ENCODE data around the gene CDKAL1.
"Not testable (repeated sequence)": the region's sequence is repeated elsewhere in the genome, so short reads cannot be mapped to it uniquely, and the experiment has no call there.

Gene CDKAL1

DNA sequence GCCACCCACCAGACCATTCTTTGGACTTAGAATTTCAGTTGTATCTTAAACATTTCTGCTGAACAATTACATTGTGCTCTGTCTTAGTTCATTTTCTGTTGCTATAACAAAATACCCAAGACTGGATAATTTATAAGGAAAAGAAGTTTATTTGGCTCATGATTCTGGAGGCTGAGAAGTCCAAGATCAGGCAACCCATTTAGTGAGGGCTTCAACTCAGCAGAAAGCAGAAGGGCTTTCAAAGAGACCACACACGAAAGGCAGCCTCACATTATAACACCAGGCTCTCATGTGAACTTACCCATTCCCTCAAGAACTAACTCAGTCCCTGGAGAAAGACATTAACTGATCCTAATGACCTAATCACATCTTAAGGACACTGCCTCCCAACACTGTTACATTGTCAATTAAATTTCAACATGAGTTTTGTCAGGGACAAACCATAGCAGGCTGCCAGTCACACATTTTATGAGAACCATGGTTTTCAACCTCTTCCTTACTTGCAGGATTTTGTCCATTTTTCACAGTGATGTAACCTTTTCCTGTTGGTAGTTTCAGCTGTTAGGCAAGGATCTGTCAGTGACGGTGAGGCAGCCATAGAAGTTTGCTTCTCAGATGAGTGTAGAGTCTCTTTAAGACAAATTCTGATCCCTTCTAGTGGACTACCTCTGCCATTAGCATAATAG, 659.7 kb downstream of the CDKAL1 start:
- DNase-seq, result no peak

DNA sequence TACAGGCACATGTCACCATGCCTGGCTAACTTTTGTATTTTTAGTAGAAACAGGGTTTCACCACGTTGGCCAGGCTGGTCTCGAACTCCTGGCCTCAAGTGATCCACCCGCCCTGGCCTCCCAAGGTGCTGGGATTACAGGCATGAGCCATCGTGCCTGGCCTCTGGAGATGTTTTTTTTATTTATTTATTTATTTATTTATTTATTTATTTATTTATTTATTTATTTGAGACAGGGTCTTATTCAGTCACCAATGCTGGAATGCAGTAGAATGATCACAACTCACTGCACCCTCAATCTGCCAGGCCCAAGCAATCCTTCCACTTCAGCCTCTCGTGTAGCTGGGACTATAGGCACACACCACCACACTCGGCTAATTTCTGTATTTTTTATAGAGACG, 661.0 kb downstream of the CDKAL1 start:
- not testable (repeated sequence) for DNase-seq

DNA sequence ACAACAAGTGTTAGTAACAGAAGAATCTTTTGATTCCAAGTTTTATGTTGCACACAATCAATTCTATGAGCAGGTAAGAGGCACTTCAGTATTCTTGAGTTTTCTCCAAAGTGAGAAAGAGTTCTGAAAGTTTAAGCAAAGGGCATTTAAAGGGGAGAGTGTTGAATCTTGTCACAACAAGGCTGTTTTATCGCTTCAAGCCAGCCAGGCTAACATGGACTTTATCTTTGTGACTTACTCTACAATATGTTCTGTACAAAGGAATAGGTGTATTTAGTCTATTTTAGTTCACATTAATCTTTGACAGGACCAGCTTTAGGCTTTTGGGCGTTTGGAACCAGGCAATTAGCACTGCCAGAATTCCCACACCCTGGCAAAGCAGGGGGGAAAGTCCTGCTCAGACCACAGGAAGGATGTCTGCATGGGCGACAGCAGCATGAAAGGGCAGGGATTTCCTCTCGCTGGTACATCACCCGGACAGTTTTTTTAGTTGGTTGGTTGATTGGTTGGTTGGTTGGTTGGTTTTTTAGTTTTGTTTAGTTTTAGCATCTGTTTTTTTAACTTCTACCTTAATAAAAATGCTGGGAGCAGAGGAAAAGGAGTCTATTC, 663.9 kb downstream of the CDKAL1 start:
- no peak for DNase-seq

DNA sequence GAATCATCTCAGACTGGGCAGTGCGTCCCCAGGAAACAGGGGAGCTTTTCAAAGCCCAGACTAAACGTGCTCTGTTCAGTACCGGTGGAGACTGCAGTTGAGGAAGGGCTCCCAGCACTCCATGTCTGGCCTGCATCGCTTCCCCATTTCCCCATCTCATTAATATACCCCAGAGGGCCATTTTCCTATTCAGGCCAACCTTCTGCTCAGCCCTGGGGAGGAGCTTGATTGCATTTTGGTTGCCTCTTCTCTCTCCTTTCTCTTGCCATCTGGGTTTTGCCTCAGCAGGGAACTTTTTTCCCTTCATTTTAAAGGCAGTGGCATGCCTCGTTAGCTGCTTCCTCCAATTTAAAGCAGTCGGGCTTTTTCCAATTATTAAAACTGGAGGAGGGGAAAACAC, 665.0 kb downstream of the CDKAL1 start:
- no peak for DNase-seq

DNA sequence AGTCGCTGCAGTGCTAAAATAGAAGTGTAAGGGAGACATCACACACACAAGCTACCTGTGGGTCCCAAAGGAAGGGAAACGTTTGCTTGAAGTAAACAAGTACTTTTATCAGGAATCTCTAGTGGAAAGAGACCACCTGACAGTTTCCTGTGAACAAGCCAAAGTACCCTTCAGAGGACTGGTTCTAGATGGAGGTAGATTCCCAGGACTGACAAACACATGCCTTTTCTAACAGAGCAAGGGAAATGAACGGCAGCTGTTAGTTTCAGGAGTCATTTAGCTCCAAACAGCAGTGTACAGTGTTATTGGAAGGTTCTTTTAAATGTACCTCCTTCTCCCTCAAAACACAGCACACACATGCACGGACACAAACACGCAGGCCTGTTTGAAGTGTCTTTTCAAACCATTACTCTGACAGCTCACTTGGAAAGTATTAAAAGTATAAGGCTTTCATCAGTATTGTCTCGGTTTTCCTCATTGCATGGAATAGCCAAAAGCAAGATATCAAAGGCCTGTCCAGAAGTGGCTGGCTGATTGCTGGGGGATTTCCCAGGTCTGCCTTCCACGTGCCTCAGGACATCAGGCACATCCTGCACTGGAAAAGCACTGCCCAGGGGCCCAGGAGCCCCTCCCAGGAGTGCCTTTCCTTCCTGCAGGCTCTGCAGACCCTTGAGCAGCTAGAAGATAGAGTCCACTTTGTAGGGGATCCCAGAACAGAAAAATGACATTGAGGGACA, 666.0 kb downstream of the CDKAL1 start:
- DNase-seq, result no peak

DNA sequence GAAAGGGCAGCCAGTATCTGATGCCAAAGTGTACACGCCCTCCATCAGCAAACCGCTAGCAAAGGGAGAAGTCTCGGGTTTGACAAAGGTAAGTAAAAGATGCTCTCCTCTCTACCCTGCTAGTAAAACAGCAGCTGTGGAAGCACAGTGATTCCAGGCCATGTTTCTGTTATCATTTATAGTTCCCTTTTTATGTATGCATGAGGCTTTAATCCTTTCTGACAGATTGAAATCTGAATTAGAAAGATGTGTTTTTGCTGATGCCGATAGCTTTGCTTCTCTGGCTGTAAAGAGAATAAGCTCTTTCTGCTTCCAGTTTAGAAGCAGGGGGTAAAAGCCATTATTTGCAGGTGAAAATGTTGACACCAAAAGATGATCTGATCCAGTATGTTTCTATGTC, 666.9 kb downstream of the CDKAL1 start:
- no peak for DNase-seq

DNA sequence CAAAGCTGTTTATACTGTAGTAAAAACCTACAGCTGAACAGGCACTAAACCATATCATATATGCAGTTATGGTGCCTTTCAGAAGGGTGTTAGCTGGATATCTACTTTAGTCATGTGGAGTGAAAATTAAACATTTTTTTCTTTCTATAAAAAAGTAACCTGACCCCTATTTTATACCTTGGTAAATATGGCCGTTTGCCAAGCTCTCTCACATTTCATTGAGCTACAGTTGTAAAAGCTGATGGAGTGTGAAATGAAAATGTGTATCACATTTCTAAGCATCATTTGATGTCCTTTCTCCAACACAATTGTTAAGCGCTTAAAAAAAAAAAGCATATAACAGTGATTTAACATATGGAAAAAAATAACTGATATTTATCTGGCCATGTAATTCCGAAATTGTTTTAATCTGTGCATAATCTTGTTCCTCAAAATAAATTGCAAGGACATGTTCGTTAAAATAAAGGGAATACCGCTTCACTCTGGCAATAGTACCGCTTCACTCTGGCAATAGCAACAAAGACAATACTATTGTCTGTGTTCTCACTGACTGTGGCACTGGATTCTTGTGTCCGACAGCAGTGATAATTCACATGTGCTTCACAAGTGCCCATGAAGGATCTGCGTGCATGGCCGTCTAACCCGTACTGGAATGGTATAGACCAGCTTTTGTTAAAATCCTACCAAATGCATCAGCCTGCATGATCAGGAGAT, 667.5 kb downstream of the CDKAL1 start:
- no peak for DNase-seq

DNA sequence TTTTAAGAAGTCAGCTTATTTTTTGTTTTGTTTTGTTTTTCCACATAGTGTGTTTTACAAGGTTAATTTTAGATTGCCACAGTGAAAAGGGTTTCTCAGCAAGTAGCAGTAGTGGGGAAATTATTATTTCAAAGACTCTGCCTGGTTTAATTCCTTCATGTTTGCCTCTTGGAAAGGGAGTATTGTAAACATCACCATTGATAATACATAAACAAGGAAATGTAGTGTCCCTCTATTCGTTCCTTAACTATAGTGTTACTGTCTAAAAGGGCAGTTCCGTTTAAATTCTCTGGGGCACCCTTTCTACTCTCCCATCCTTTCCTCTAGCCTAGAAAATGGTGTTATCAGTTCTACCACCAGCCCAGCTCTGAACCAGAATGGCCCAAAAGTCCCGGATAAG, 668.3 kb downstream of the CDKAL1 start:
- no peak for DNase-seq

DNA sequence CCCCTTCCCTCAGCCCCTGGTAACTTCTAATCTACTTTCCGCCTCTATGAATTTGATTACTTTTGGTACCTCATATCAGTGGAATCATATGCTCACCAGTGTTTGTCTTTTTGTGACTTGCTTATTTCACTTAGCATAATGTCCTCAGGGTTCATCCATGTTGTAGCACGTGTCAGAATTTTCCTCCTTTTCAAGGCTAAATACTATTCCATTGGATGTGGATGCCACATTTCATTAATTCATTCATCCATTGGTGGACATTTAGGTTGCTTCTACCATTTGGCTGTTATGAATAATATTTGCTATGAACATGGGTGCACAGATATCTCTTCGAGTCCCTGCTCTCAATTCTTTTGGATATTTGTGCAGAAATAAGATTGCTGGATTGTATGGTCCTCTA, 670.7 kb downstream of the CDKAL1 start:
- DNase-seq, result no peak

DNA sequence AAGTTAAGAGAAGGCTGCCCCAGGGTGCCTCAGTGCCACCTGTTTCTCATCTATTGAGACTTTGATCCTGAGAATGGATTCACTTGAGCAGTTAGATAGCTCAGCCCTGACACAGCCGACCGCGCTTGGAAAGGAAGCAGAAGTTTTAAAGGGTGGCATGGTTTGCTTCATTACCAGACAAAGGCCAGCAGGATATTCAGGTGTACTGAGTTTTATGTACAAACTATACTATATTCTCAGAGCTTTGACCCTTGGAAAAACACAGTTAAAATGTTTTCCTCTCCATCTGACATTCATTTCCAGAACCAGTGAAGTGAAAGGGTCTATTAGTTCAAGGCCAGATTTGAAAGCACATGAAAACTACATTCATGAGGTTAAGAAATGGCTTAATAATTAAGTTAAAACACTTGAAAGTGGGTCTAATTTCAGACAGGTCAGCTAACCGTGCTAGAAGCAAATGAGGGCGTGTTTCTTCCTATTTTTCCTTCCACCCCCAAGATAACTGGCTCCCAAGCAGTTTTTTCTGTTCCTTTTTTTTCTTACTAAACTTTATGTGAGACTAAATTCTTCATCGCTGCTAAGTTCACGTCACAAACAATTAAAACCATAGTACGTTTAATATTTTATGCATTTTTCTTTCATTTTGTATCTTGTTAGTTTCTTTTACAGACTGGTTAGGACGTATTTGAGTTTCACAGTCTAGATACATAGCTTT, 674.0 kb downstream of the CDKAL1 start:
- DNase-seq, result no peak

DNA sequence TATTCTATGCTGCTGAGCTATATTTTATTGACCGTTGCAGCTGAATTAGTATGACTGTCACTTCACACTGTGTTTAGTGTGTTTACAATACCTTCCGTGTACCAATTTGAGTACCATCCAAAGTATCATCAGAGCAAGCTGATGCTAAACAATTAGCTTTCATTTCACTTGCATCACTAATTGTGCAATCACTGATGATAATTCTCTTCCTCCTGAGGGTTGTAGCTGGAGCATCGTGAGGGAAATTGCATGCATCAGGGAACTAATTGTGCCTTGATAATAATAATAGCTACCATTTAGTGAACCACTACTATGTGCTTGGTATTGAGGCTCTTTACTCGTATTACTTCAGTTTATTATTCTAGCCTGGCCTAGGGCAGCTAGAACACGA, 674.5 kb downstream of the CDKAL1 start:
- DNase-seq, result no peak

DNA sequence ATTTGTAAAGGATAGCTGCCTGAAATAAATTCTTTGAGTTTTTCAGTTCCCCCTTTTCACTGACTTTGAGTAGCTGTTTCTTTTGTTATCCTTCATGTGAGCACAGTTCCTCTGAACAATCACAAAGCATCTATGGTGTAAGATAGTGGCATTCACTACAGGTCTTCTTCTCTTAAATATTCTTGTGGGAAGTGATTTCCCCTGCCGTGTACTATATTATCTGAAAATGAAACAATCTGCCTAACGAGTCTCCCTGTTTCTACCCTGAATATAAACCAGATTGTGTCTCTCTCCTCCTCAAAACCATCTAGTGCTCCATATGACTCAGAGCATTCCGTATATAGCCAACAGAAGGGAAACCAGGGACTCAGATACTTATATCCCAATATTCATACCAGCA, 679.2 kb downstream of the CDKAL1 start:
- DNase-seq, result no peak

DNA sequence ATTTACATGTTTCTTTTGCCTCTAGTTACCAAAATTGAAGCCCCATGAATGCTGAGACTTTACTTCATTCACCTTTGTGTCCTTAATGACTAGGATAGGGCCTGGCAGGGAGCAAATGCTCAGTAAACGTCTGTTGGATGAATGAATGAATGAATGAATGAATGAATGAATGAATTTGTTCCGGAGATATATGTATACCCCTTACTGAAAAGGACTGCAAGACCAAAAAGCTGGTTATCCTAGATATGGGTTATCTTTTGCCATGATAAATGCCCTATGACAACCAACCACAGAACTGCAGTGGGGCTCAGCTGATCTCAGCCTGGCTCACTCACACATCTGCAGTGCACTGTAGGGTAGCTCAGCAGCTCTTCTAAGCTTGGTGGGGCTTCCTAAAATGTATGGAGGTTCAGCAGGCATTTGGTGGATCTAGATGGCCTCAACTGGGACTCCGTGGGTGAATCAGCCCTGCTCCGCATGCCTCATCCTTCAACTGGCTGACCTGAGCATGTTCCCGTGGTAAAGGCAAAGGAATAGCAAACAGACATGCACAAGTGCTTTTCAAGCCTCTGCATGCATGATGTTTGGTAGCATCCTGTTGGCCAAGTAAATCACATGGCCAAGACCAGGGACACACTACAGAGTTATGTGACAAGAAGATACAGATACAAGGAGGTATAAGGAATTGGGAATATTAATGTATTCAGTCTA, 680.6 kb downstream of the CDKAL1 start:
- no peak for DNase-seq

DNA sequence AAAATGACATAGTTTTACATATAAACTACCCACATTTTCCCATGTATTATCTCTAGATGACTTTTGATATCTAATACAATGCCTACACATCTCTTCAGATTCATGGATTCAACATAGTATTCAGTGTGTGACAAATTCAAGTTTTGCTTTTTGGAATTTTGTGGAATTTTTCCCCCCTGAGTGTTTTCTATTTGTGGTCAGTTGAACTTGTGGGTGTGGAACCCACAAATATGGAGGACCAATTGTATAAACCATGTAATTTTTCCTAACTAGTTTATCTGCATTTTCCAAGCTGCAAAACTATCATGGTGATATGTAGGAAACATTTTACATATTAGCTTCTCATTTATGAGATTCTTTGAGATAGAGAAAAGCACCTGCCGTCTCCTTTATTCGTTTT, 685.0 kb downstream of the CDKAL1 start:
- no peak for DNase-seq

DNA sequence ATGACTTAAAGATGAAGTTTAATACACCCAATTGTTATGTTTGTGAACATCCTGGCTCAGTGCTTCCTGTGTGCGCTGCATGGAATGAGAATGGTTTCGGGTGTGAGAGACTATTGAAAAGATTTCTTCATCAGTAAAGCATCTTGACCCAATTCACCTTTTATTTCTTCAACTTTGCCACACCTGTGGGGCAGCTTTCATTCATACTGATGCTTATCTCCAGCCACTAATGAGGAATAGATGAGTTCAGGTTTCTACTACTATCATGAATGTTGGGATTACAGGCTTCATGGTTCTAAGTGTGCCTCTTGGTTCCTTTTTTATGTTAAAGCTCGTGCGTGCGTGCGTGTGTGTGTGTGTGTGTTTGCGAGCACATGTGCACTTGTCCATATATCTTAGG, 685.6 kb downstream of the CDKAL1 start:
- no peak for DNase-seq

DNA sequence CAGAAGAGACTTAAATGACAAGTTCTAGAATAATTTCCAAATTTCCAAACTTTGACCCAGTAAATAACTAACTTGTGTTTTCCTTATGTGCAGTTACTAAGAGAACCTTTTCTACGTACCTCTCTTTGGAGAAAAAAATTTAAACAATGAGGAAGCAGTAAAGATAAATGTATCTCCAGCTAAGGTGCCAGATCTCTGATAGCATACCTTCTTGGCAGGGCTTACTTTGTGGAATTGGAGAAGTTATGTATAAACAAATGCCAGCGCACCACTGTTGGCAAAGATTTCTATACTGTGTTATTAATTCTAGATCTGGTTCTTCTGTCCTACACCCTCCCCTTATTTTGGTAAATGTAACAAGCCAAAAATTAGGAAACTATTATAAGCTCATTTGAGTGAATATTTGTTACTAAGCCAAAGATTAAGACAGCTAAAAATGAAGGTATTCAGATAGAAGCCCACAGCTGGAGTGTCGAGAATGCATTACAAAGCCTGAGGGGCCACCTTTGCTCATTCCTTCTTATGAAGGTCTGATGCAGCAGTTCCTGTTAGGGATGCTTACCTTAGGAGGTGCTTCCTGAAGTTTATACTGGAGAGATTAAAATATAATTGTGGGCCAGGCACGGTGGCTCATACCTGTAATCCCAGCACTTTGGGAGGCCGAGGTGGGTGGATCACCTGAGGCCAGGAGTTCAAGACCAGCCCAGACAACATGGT, 686.2 kb downstream of the CDKAL1 start:
- DNase-seq, result no peak

DNA sequence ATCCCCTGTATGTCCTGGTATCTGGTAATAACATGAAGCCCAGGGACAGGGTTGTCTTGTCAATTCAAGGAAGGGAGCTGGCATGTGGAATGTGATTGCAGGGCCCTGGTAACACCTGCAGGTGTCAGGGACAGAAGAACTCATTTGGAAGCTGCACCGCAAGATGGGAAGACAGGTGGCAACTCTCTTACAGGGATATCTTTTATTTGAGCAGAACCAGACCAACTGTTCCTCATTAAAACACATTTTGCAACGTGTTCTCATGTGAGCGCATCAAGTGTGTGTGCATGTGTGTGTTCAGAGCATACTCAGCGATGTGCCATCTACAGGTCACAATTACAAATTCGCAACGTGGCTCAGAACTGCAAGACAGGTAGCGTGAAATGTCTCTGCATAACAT, 688.4 kb downstream of the CDKAL1 start:
- no peak for DNase-seq

DNA sequence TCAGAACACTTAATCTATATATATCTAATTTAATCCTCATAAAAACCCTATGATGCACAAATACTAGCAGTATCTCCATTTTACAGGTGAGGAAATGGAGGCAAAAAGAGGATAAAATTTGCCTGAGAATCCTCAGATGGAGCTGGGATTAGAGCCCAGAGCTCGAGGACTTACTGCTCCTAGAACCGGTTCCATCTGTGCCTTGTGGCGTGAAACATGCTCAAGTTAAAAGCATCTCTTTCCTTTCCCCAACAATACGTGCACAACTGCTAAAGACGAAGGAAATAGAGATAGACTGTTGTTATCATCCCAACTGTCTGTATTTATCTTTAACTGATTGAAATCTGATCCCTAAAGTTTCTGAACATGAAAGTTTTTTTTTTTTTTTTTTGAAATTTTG, 691.7 kb downstream of the CDKAL1 start:
- DNase-seq, result no peak

DNA sequence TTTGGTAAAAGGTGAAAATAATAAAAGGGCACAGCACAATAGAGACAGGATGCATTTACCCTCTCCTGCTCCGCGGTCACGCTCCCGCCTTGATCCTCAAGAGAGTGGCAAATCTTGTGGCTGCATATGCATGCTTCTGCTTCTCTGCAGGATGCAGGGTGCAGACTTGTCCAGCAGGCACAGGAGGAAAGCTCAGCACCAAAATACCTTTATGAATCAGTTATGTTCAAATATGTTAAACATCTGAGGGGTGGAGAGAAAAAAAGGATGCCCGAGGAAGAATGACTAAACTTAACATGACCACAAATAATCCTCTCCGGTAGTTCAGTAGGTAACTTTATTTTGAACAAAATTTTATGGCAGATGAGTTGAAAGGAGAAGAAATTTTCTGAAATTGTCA, 693.2 kb downstream of the CDKAL1 start:
- DNase-seq, result no peak

DNA sequence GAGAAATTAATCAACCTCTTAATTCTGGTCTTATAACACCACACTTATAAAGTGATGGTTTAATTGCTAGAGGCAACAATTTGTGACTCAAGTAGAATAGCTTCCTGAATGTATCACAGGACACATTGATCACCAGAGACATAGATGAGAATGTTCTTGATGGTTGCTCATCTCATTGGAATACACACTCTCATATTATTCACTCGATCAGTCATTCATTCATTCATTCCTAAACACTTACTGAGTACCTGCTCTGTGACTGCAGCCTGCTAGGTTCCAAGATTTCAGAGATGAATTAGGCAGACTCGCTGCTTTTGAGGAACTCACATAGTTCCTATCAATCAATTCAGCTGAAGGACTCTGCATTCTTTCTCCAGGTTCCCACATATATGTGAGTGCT, 694.2 kb downstream of the CDKAL1 start:
- DNase-seq, result no peak

DNA sequence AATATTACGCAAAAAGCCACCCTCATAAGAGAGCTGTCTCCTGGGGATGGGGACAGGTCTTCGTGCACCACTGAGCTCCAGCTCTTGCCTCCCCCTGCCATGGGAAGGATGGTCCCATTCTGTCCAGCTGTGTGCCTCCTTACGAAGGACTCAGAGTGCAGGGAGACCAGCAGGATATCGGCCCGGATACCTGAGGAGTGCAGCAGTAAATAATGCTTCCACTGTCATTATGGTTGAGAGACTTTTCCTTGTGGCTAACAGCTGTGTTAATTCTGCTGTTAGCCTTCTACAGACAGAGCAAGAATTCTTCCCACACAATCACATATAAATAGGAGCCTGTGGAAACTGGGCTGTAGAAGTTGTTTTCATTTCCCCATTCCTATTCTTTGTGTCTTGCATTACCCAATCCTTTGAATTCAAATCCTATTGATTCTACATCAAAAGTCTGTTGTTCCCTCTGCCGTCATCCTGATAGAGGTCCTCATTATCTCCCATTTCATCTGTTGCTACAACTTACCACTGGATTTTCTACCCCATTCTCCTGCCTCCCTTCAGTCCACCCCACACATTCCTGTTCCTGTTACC, 694.7 kb downstream of the CDKAL1 start:
- no peak for DNase-seq

Measured in activated CD4-positive, alpha-beta T cell treated with anti-CD3 and anti-CD28 coated beads, Interleukin-2, amount 50 U/mL, for 1 hour (primary cell).